Measurements from ENCODE around the gene CDK8. TPM values are rescaled to one million over a fixed set of nuclear protein-coding genes. Genes with fewer than 3 reads are reported as not detected.

The CDK8 gene
- polyA plus RNA-seq, 4 donors, result 16.8 to 29.7 (median 25.3) TPM

DNA sequence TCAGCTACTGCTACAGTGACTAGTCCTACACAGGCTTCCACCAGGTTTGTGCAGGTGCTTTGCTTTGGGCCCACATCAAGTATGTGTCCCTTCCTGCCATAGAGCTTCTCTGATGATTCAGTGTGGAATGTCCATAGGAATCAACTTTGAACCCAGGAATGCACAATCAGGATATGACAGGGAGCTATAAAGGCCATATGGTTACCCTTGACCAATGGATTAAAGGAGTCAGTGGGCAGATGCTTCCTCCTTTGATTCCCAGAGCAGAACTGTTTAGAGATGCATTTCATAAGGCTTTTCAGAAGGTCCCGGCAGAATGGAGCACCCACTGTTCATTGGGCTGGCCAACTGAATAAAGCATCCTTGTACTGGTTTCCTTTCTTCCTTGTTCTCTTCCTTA is 158.3 kb downstream of the CDK8 start:
- H3K36me3 ChIP-seq (ENCODE audit: control insufficient read depth in 3 of 3, insufficient read depth in 2 of 3, low read depth in 1 of 3, low read length in 3 of 3), result no peaks in the 10 kb centered on the region
- DNase-seq (peak in 1 of 2 donors; percentile 81), FAIRE-seq (no peak)
- peaks cover 0 to 2% (median 0%) of the 10 kb centered on the region in 3 donors for H3K4me1 ChIP-seq (ENCODE audit: control insufficient read depth in 3 of 3, insufficient read depth in 2 of 3, low read depth in 1 of 3, low read length in 2 of 3)
- WGBS, 3 donors, result 25 to 67% (median 65%) methylated on average over 1 of the region's 1 CpG
- no peak overlapping the region for H3K27ac ChIP-seq (ENCODE audit: low read depth in 1 of 3, low read length in 2 of 3)
- no peaks in the 10 kb centered on the region for H3K27me3 ChIP-seq (ENCODE audit: control insufficient read depth in 3 of 3, insufficient read depth in 3 of 3, low read length in 3 of 3)
- H3K9me3 ChIP-seq (ENCODE audit: control insufficient read depth in 2 of 2, insufficient read depth in 1 of 2, low read depth in 1 of 2, low read length in 1 of 2), result no peaks in the 10 kb centered on the region
- no peak overlapping the region for H3K4me3 ChIP-seq (ENCODE audit: low read depth in 1 of 3, low read length in 3 of 3)

DNA sequence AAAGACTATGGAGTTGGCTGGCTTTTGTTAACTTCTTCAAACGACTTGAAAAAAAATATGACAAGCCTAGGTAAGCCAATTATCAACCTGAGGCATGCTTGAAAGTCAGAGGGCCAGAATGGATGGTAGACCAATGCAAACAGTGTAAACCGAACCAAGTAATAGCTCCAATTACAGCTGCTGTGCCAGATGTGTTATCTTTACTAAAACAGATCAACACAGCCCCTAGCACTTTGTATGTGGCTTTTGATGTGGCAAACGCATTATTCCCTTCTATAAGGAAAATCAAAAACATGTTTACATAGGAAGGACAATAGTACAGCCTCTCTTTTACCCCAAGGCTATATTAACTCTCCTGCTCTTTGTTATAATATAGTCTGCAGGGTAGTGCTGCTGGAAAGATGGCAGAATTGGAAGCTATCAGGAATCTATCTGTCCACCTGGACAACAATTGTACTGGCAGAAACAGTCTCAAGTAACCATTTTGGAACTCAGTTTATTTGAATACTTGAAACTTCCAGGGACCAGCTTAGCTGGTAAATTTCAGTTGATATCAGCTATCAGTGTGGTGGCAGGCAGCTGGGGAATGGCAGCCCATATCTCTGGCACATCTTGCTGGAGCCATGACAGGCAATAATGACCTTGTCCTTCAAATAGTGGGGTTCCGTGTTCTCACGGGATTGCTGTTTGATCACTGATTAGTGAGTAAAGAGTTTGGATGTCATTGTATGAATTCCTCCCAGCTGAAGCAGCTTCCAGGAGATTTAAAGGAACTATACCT is 159.2 kb downstream of the CDK8 start:
- FAIRE-seq (no peak), DNase-seq (no peak)
- H3K4me1 ChIP-seq (ENCODE audit: control insufficient read depth in 3 of 3, insufficient read depth in 2 of 3, low read depth in 1 of 3, low read length in 2 of 3), result peaks cover 0 to 2% (median 0%) of the 10 kb centered on the region in 3 donors
- no peaks in the 10 kb centered on the region for H3K36me3 ChIP-seq (ENCODE audit: control insufficient read depth in 3 of 3, insufficient read depth in 2 of 3, low read depth in 1 of 3, low read length in 3 of 3)
- no peak overlapping the region for H3K4me3 ChIP-seq (ENCODE audit: low read depth in 1 of 3, low read length in 3 of 3)
- H3K9me3 ChIP-seq (ENCODE audit: control insufficient read depth in 2 of 2, insufficient read depth in 1 of 2, low read depth in 1 of 2, low read length in 1 of 2), result no peaks in the 10 kb centered on the region
- H3K27me3 ChIP-seq (ENCODE audit: control insufficient read depth in 3 of 3, insufficient read depth in 3 of 3, low read length in 3 of 3), result no peaks in the 10 kb centered on the region
- no peak overlapping the region for H3K27ac ChIP-seq (ENCODE audit: low read depth in 1 of 3, low read length in 2 of 3)
- WGBS, 3 donors, result 43 to 76% (median 49%) methylated on average over 5 of the region's 5 CpGs

- H3K27ac ChIP-seq (ENCODE audit: low read depth in 1 of 3, low read length in 2 of 3), result no peak overlapping the region
- H3K4me1 ChIP-seq (ENCODE audit: control insufficient read depth in 3 of 3, insufficient read depth in 2 of 3, low read depth in 1 of 3, low read length in 2 of 3), result peaks cover 0 to 5% (median 0%) of the 10 kb centered on the region in 3 donors
- no peaks in the 10 kb centered on the region for H3K27me3 ChIP-seq (ENCODE audit: control insufficient read depth in 3 of 3, insufficient read depth in 3 of 3, low read length in 3 of 3)
- no peaks in the 10 kb centered on the region for H3K9me3 ChIP-seq (ENCODE audit: control insufficient read depth in 2 of 2, insufficient read depth in 1 of 2, low read depth in 1 of 2, low read length in 1 of 2)
- no peak for FAIRE-seq
- H3K36me3 ChIP-seq (ENCODE audit: control insufficient read depth in 3 of 3, insufficient read depth in 2 of 3, low read depth in 1 of 3, low read length in 3 of 3), result no peaks in the 10 kb centered on the region
- WGBS, 3 donors, result 79 to 95% (median 86%) methylated on average over 4 of the region's 4 CpGs
- DNase-seq, result no peak
- no peak overlapping the region for H3K4me3 ChIP-seq (ENCODE audit: low read depth in 1 of 3, low read length in 3 of 3)
These were observed 166.5 kb downstream of the CDK8 start for GRCh38 chr13:26420282-26420960.

GRCh38 chr13:26422036-26422435 is 168.1 kb downstream of the CDK8 start:
- no peak overlapping the region for H3K27ac ChIP-seq (ENCODE audit: low read depth in 1 of 3, low read length in 2 of 3)
- H3K27me3 ChIP-seq (ENCODE audit: control insufficient read depth in 3 of 3, insufficient read depth in 3 of 3, low read length in 3 of 3), result no peaks in the 10 kb centered on the region
- DNase-seq, result no peak
- no peaks in the 10 kb centered on the region for H3K36me3 ChIP-seq (ENCODE audit: control insufficient read depth in 3 of 3, insufficient read depth in 2 of 3, low read depth in 1 of 3, low read length in 3 of 3)
- FAIRE-seq, result no peak
- peaks cover 0 to 12% (median 0%) of the 10 kb centered on the region in 3 donors for H3K4me1 ChIP-seq (ENCODE audit: control insufficient read depth in 3 of 3, insufficient read depth in 2 of 3, low read depth in 1 of 3, low read length in 2 of 3)
- 87 to 95% (median 93%) methylated on average over 7 of the region's 7 CpGs for WGBS, 3 donors
- H3K4me3 ChIP-seq (ENCODE audit: low read depth in 1 of 3, low read length in 3 of 3), result no peak overlapping the region
- no peaks in the 10 kb centered on the region for H3K9me3 ChIP-seq (ENCODE audit: control insufficient read depth in 2 of 2, insufficient read depth in 1 of 2, low read depth in 1 of 2, low read length in 1 of 2)

GRCh38 chr13:26423629-26424028 is 169.7 kb downstream of the CDK8 start:
- Histone ChIP-seq H3K4me1 (ENCODE audit: control insufficient read depth in 3 of 3, insufficient read depth in 2 of 3, low read depth in 1 of 3, low read length in 2 of 3) (peaks cover 0 to 12% (median 0%) of the 10 kb centered on the region in 3 donors), H3K36me3 (ENCODE audit: control insufficient read depth in 3 of 3, insufficient read depth in 2 of 3, low read depth in 1 of 3, low read length in 3 of 3) (no peaks in the 10 kb centered on the region), H3K9me3 (ENCODE audit: control insufficient read depth in 2 of 2, insufficient read depth in 1 of 2, low read depth in 1 of 2, low read length in 1 of 2) (no peaks in the 10 kb centered on the region), H3K27ac (ENCODE audit: low read depth in 1 of 3, low read length in 2 of 3) (peak overlapping the region in 1 of 3 donors; percentile 65), H3K27me3 (ENCODE audit: control insufficient read depth in 3 of 3, insufficient read depth in 3 of 3, low read length in 3 of 3) (no peaks in the 10 kb centered on the region), H3K4me3 (ENCODE audit: low read depth in 1 of 3, low read length in 3 of 3) (no peak overlapping the region)
- FAIRE-seq, result no peak
- no peak for DNase-seq
- WGBS, 3 donors, result 56 to 82% (median 78%) methylated on average over 3 of the region's 3 CpGs

DNA sequence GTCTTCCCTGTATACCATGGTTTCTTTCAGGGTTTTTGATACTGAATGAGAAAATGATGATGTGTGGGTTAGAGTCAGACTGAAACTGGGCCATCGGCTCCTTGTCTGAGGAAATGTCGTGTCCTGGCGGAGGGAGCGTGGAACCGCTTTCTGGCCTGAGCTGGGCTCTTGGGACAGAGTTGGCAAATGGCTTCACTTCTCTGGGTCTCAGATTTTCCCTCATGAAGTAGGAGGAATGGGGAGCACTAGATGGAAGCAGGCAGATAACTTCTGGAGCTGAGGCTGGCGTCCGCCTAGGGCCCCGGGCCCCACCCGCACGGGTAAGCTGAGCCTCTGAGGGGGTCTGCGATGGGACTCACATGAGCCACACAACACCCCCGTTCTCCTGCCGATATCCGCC is 170.3 kb downstream of the CDK8 start:
- Histone ChIP-seq H3K27ac (ENCODE audit: low read depth in 1 of 3, low read length in 2 of 3) (peak overlapping the region in 2 of 3 donors; percentile 10 to 65), H3K36me3 (ENCODE audit: control insufficient read depth in 3 of 3, insufficient read depth in 2 of 3, low read depth in 1 of 3, low read length in 3 of 3) (no peaks in the 10 kb centered on the region), H3K4me1 (ENCODE audit: control insufficient read depth in 3 of 3, insufficient read depth in 2 of 3, low read depth in 1 of 3, low read length in 2 of 3) (peaks cover 0 to 12% (median 0%) of the 10 kb centered on the region in 3 donors), H3K27me3 (ENCODE audit: control insufficient read depth in 3 of 3, insufficient read depth in 3 of 3, low read length in 3 of 3) (no peaks in the 10 kb centered on the region), H3K9me3 (ENCODE audit: control insufficient read depth in 2 of 2, insufficient read depth in 1 of 2, low read depth in 1 of 2, low read length in 1 of 2) (no peaks in the 10 kb centered on the region), H3K4me3 (ENCODE audit: low read depth in 1 of 3, low read length in 3 of 3) (no peak overlapping the region)
- FAIRE-seq (no peak), DNase-seq (no peak)
- WGBS, 3 donors, result 87 to 96% (median 94%) methylated on average over 14 of the region's 14 CpGs

- Histone ChIP-seq H3K4me3 (ENCODE audit: low read depth in 1 of 3, low read length in 3 of 3) (no peak overlapping the region), H3K36me3 (ENCODE audit: control insufficient read depth in 3 of 3, insufficient read depth in 2 of 3, low read depth in 1 of 3, low read length in 3 of 3) (no peaks in the 10 kb centered on the region), H3K27me3 (ENCODE audit: control insufficient read depth in 3 of 3, insufficient read depth in 3 of 3, low read length in 3 of 3) (no peaks in the 10 kb centered on the region), H3K4me1 (ENCODE audit: control insufficient read depth in 3 of 3, insufficient read depth in 2 of 3, low read depth in 1 of 3, low read length in 2 of 3) (peaks cover 0 to 12% (median 0%) of the 10 kb centered on the region in 3 donors), H3K27ac (ENCODE audit: low read depth in 1 of 3, low read length in 2 of 3) (peak overlapping the region in 2 of 3 donors; percentile 29 to 69), H3K9me3 (ENCODE audit: control insufficient read depth in 2 of 2, insufficient read depth in 1 of 2, low read depth in 1 of 2, low read length in 1 of 2) (no peaks in the 10 kb centered on the region)
- WGBS, 3 donors, result 9 to 26% (median 12%) methylated on average over 9 of the region's 9 CpGs
- FAIRE-seq, result no peak
- peak; percentile 56 to 69 for DNase-seq
These were observed 171.8 kb downstream of the CDK8 start for GRCh38 chr13:26425443-26426358.

DNA sequence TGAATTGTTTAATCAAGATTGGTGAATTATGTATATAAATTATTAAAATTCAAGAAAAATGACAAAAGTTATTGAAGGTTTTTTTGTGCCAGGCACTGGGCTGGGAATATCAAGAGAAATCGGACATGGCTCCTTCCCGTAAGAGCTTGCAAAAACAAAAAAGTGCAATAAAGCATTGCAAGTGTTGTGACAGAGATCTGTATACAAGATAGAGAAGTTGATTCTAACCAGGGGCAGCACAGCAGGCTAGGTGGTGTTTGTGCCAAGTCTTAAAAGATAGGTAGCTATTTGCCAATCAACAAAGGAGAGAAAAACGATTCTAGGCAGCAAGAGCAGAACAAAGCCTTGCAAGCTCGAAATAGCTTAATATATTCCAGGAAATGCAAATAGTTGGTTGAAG is 179.8 kb downstream of the CDK8 start:
- FAIRE-seq (no peak), DNase-seq (no peak)
- Histone ChIP-seq H3K4me3 (ENCODE audit: low read depth in 1 of 3, low read length in 3 of 3) (no peak overlapping the region), H3K36me3 (ENCODE audit: control insufficient read depth in 3 of 3, insufficient read depth in 2 of 3, low read depth in 1 of 3, low read length in 3 of 3) (no peaks in the 10 kb centered on the region), H3K27me3 (ENCODE audit: control insufficient read depth in 3 of 3, insufficient read depth in 3 of 3, low read length in 3 of 3) (no peaks in the 10 kb centered on the region), H3K4me1 (ENCODE audit: control insufficient read depth in 3 of 3, insufficient read depth in 2 of 3, low read depth in 1 of 3, low read length in 2 of 3) (no peaks in the 10 kb centered on the region), H3K9me3 (ENCODE audit: control insufficient read depth in 2 of 2, insufficient read depth in 1 of 2, low read depth in 1 of 2, low read length in 1 of 2) (peaks cover 0 to 9% of the 10 kb centered on the region in 2 donors), H3K27ac (ENCODE audit: low read depth in 1 of 3, low read length in 2 of 3) (no peak overlapping the region)
- 60 to 71% (median 70%) methylated on average over 4 of the region's 4 CpGs for WGBS, 3 donors
